OCI-LY7 (cell line): ENCODE data around the gene GJA1.

Experiments used
- CTCF ChIP-seq: fragments of 200-600 bp; sonication (generic); conservative IDR thresholded peaks from 2 replicates; pipeline ENCODE4 v1.5.1; 2014; ENCODE audit warnings: mild to moderate bottlenecking, antibody characterized with exemption, low read length, moderate library complexity, mixed read lengths
- EZH2phosphoT487 ChIP-seq: fragments of 200-600 bp; sonication (generic); IDR thresholded peaks from 2 replicates; pipeline ENCODE4 v1.6.1; 2018; ENCODE audit warnings: low read depth, borderline replicate concordance, mild to moderate bottlenecking, mixed run types, antibody characterized with exemption, low read length, moderate library complexity, mixed read lengths

- no peak for TF ChIP-seq CTCF
- TF ChIP-seq EZH2phosphoT487 = no peak
Observed at GRCh38 chr6:121442576-121442975, 7.1 kb downstream of the GJA1 start.
